ENCODE results near the gene CTR9. TPM values are rescaled to one million over a fixed set of nuclear protein-coding genes. Genes with fewer than 3 reads are reported as not detected.

Gene CTR9
- total RNA-seq, 6 experiments from 2014 or later, result 15.9 to 38.9 (median 20.0) TPM

GRCh38 chr11:10770626-10771254 is 19.7 kb downstream of the CTR9 start:
- WGBS (ENCODE audit: insufficient coverage, low coverage, low lambda C conversion rate, missing lambda C conversion rate), result 22% methylated on average over 2 of the region's 2 CpGs
- peaks cover 0 to 14% (median 5%) of the 10 kb centered on the region in 4 donors for H3K4me1 ChIP-seq
- intact Hi-C loops (cut with DNase I), result no loop called here
- H3K27ac ChIP-seq, result peak overlapping the region; percentile 5 to 48 (median 25)
- peaks cover 10 to 59% (median 30%) of the 10 kb centered on the region in 4 donors for H3K36me3 ChIP-seq
- no peak for TF ChIP-seq POLR2A (IDR thresholded peaks at IDR 0.05)
- TF ChIP-seq CTCF (IDR thresholded peaks at IDR 0.05), result peak; percentile 48 to 80 (median 78)
- H3K4me3 ChIP-seq, result no peak overlapping the region
- H3K9me3 ChIP-seq, result no peaks in the 10 kb centered on the region
- H3K27me3 ChIP-seq, result no peaks in the 10 kb centered on the region
- ATAC-seq (peak; percentile 88 to 94 (median 90)), DNase-seq (peak in 2 of 3 donors; percentile 59 to 65)

- 30% methylated on average over 1 of the region's 1 CpG for WGBS (ENCODE audit: insufficient coverage, low coverage, low lambda C conversion rate, missing lambda C conversion rate)
- Histone ChIP-seq H3K4me1 (peaks cover 0 to 14% (median 5%) of the 10 kb centered on the region in 4 donors), H3K27me3 (no peaks in the 10 kb centered on the region), H3K9me3 (no peaks in the 10 kb centered on the region), H3K36me3 (peaks cover 13 to 59% (median 30%) of the 10 kb centered on the region in 4 donors), H3K27ac (peak overlapping the region; percentile 5 to 48 (median 25)), H3K4me3 (no peak overlapping the region)
- no peak for TF ChIP-seq POLR2A (IDR thresholded peaks at IDR 0.05)
- no peak for TF ChIP-seq CTCF (IDR thresholded peaks at IDR 0.05)
- ATAC-seq, result peak; percentile 54 to 97 (median 96)
- intact Hi-C loops (cut with DNase I), result no loop called here
- no peak for DNase-seq
Measured at GRCh38 chr11:10771457-10771856, 20.4 kb downstream of the CTR9 start.

GRCh38 chr11:10774811-10775210 is 23.8 kb downstream of the CTR9 start:
- peaks cover 13 to 63% (median 34%) of the 10 kb centered on the region in 4 donors for H3K36me3 ChIP-seq
- peaks cover 0 to 22% (median 6%) of the 10 kb centered on the region in 4 donors for H3K4me1 ChIP-seq
- H3K27ac ChIP-seq, result no peak overlapping the region
- H3K9me3 ChIP-seq, result no peaks in the 10 kb centered on the region
- H3K4me3 ChIP-seq, result no peak overlapping the region
- no peak for ATAC-seq
- intact Hi-C loops (cut with DNase I), result no loop called here
- H3K27me3 ChIP-seq, result no peaks in the 10 kb centered on the region
- TF ChIP-seq POLR2A (IDR thresholded peaks at IDR 0.05), result no peak
- no peak for TF ChIP-seq CTCF (IDR thresholded peaks at IDR 0.05)
- WGBS (ENCODE audit: insufficient coverage, low coverage, low lambda C conversion rate, missing lambda C conversion rate), result 81% methylated on average over 2 of the region's 2 CpGs
- no peak for DNase-seq

- WGBS (ENCODE audit: insufficient coverage, low coverage, low lambda C conversion rate, missing lambda C conversion rate), result 50% methylated on average over 3 of the region's 3 CpGs
- no peaks in the 10 kb centered on the region for H3K9me3 ChIP-seq
Measured at GRCh38 chr11:10777393-10777793, 26.3 kb downstream of the CTR9 start.

More at GRCh38 chr11:10777393-10777793, 26.3 kb downstream of the CTR9 start:
- ATAC-seq, result peak; percentile 30 to 83 (median 54)
- TF ChIP-seq CTCF (IDR thresholded peaks at IDR 0.05) (no peak), POLR2A (IDR thresholded peaks at IDR 0.05) (no peak)
- no peaks in the 10 kb centered on the region for H3K27me3 ChIP-seq
- peaks cover 0 to 8% (median 1%) of the 10 kb centered on the region in 4 donors for H3K4me1 ChIP-seq
- H3K27ac ChIP-seq, result no peak overlapping the region
- H3K4me3 ChIP-seq, result no peak overlapping the region
- H3K36me3 ChIP-seq, result peaks cover 10 to 52% (median 30%) of the 10 kb centered on the region in 4 donors
- no peak for DNase-seq
- intact Hi-C loops (cut with DNase I), result no loop called here
